Loucy (cell line): ENCODE results near the gene OR5K4.

Experiments
- CTCF ChIP-seq: fragments of 200-600 bp; sonication (generic); conservative IDR thresholded peaks from 2 replicates; pipeline ENCODE4 v1.5.1; 2014; ENCODE audit warnings: mild to moderate bottlenecking, antibody characterized with exemption, low read length
- EZH2phosphoT487 ChIP-seq: fragments of 200-600 bp; IDR thresholded peaks from 2 replicates; pipeline ENCODE4 v1.6.1; 2018; ENCODE audit warnings: antibody characterized with exemption, mild to moderate bottlenecking, moderate library complexity, borderline replicate concordance

- TF ChIP-seq CTCF, result no peak
- TF ChIP-seq EZH2phosphoT487, result no peak
Observed at GRCh38 chr3:98402507-98402906, 48.9 kb downstream of the OR5K4 start.
